SK-N-SH (cell line): ENCODE results near the gene TTC23. TPM values are rescaled to one million over a fixed set of nuclear protein-coding genes. Genes with fewer than 3 reads are reported as not detected.

Experiments used
- CTCF ChIA-PET: fragments of 300-600, 350-600 bp; formaldehyde crosslinking; extraction: SDS; loops from one replicate; lab custom pipeline; 2021; lab: Yijun Ruan, JAX
- POLR2A ChIA-PET: fragments of 350-600 bp; sonication (Branson Sonifier 250); formaldehyde crosslinking; extraction: SDS; loops from one replicate; lab custom pipeline; 2020; ENCODE audit warnings: antibody characterized with exemption, inconsistent platforms; lab: Yijun Ruan, JAX
- DNase-seq: peaks from one replicate; pipeline ENCODE4 v3.0.0; 2012
- H2AFZ ChIP-seq: fragments of 200-600 bp; sonication (generic); 2 replicates; pipeline ENCODE4 v1.8.1; 2016; ENCODE audit warnings: antibody characterized with exemption, mild to moderate bottlenecking, low read depth
- H3F3A ChIP-seq: fragments of 200-600 bp; sonication (generic); replicated peaks from 2 replicates; pipeline ENCODE3; 2016; ENCODE audit warnings: antibody characterized with exemption, mild to moderate bottlenecking; ENCODE audit not compliant: insufficient read depth
- H3K27ac ChIP-seq, 2 experiments: fragments of 200-500 bp in 1 of 2; fragments of 200-600 bp in 1 of 2; sonication (Bioruptor generic) in 1 of 2; sonication (generic), shearing (Covaris generic) in 1 of 2; 2 replicates each; pipeline versions ENCODE4 v1.5.1 to v1.6.1; 2014 to 2016; ENCODE audit warnings: low read depth in 2 of 2, inconsistent platforms in 1 of 2, low read length in 1 of 2, mild to moderate bottlenecking in 1 of 2, mixed read lengths in 1 of 2
- H3K27me3 ChIP-seq: fragments of 200-600 bp; sonication (generic), shearing (Covaris generic); 2 replicates; pipeline ENCODE4 v1.6.1; 2016; ENCODE audit warnings: mixed run types; ENCODE audit not compliant: insufficient read depth
- H3K36me3 ChIP-seq, 2 experiments: fragments of 200-500 bp in 1 of 2; fragments of 200-600 bp in 1 of 2; sonication (Bioruptor generic) in 1 of 2; sonication (generic) in 1 of 2; replicated peaks in 1 of 2; 2 replicates each; pipeline versions ENCODE3 to v1.5.1; 2014 to 2016; ENCODE audit warnings: low read length in 1 of 2, mild to moderate bottlenecking in 1 of 2; ENCODE audit not compliant: insufficient read depth in 2 of 2, control insufficient read depth in 1 of 2
- H3K4me1 ChIP-seq, 2 experiments: fragments of 200-500 bp in 1 of 2; fragments of 200-600 bp in 1 of 2; sonication (Bioruptor generic) in 1 of 2; sonication (generic), shearing (Covaris generic) in 1 of 2; 2 replicates each; pipeline versions ENCODE4 v1.5.1 to v1.6.1; 2014 to 2016; ENCODE audit warnings: low read depth in 1 of 2, low read length in 1 of 2, mixed run types in 1 of 2; ENCODE audit not compliant: insufficient read depth in 2 of 2, control insufficient read depth in 1 of 2
- H3K4me2 ChIP-seq: fragments of 200-600 bp; sonication (generic), shearing (Covaris generic); 2 replicates; pipeline ENCODE4 v1.6.1; 2017; ENCODE audit warnings: mixed run types
- H3K4me3 ChIP-seq, 2 experiments: fragments of 200-500 bp in 1 of 2; fragments of 200-600 bp in 1 of 2; sonication (Bioruptor generic) in 1 of 2; sonication (generic), shearing (Covaris generic) in 1 of 2; 2 replicates each; pipeline versions ENCODE4 v1.5.1 to v1.8.1; 2014 to 2016; ENCODE audit warnings: low read depth in 2 of 2, inconsistent platforms in 1 of 2, low read length in 1 of 2, mild to moderate bottlenecking in 1 of 2, mixed read lengths in 1 of 2, moderate library complexity in 1 of 2
- H3K79me2 ChIP-seq: fragments of 200-600 bp; sonication (generic); 2 replicates; pipeline ENCODE4 v1.8.1; 2017; ENCODE audit warnings: mild to moderate bottlenecking; ENCODE audit not compliant: insufficient read depth
- H3K9ac ChIP-seq: fragments of 200-600 bp; sonication (generic); 2 replicates; pipeline ENCODE4 v1.6.1; 2017; ENCODE audit warnings: mixed run types
- H3K9me2 ChIP-seq: fragments of 200-600 bp; sonication (generic); 2 replicates; pipeline ENCODE4 v1.6.1; 2017; ENCODE audit warnings: mixed run types
- H3K9me3 ChIP-seq: fragments of 200-600 bp; sonication (generic); 2 replicates; pipeline ENCODE4 v1.6.1; 2017; ENCODE audit warnings: mixed run types, mild to moderate bottlenecking, moderate library complexity
- H4K20me1 ChIP-seq: fragments of 200-600 bp; sonication (generic); 2 replicates; pipeline ENCODE4 v1.6.1; 2017; ENCODE audit warnings: mild to moderate bottlenecking, mixed run types; ENCODE audit not compliant: insufficient read depth
- EP300 ChIP-seq, 2 experiments: IDR thresholded peaks; 2 replicates each; pipeline versions ENCODE4 v1.4.0 to v1.6.1; 2012; ENCODE audit warnings: borderline replicate concordance in 1 of 2, low read depth in 1 of 2, low read length in 1 of 2
- FOXJ3 ChIP-seq: sonication (generic); formaldehyde crosslinking; IDR thresholded peaks from 2 replicates; pipeline ENCODE4 v1.5.1; 2020; ENCODE audit warnings: mild to moderate bottlenecking, missing genetic modification reagents
- GATA2 ChIP-seq: sonication (generic); formaldehyde crosslinking; IDR thresholded peaks from 2 replicates; pipeline ENCODE4 v1.5.0; 2020; ENCODE audit warnings: mild to moderate bottlenecking, missing genetic modification reagents
- IRF3 ChIP-seq: fragments of 150-350 bp; IDR thresholded peaks from 2 replicates; pipeline ENCODE4 v1.6.1; 2016; ENCODE audit warnings: mild to moderate bottlenecking, low read depth, low read length
- MAX ChIP-seq: IDR thresholded peaks from 2 replicates; pipeline ENCODE4 v1.4.0; 2012; ENCODE audit warnings: low read depth
- MXI1 ChIP-seq: IDR thresholded peaks from 2 replicates; pipeline ENCODE4 v1.6.1; 2012; ENCODE audit warnings: mild to moderate bottlenecking, low read depth, low read length, improper control_type of control experiment
- NFIC ChIP-seq: IDR thresholded peaks from 2 replicates; pipeline ENCODE4 v1.4.0; 2012; ENCODE audit warnings: borderline replicate concordance
- NRF1 ChIP-seq: IDR thresholded peaks from 2 replicates; pipeline ENCODE4 v1.6.1; 2012; ENCODE audit warnings: low read depth, mild to moderate bottlenecking, low read length
- PBX3 ChIP-seq: IDR thresholded peaks from 2 replicates; pipeline ENCODE4; 2012
- POLR2AphosphoS5 ChIP-seq: IDR thresholded peaks from 2 replicates; pipeline ENCODE4 v1.6.1; 2012; ENCODE audit warnings: low read depth, low read length
- RAD21 ChIP-seq: IDR thresholded peaks from 2 replicates; pipeline ENCODE4 v1.6.1; 2012; ENCODE audit warnings: mild to moderate bottlenecking, low read length
- TCF12 ChIP-seq: IDR thresholded peaks from 2 replicates; pipeline ENCODE4 v1.4.0; 2012
- WGBS: methylation state at CpG from one replicate; pipeline ENCODE4 v1.1.6; 2017; ENCODE audit warnings: low lambda C conversion rate; 5-methylcytosine and 5-hydroxymethylcytosine counted together
- polyA plus RNA-seq, 3 experiments: library from polyadenylated mRNA; depleted of rRNA; stranded (reverse); fragments of >200 nt; gene quantifications; 2 replicates each; pipeline ENCODE4 v1.2.3, GENCODE V29; 2012
- TF ChIP-seq, protein P1 (sequence below): fragments of 200-600 bp; sonication (generic); IDR thresholded peaks from 2 replicates; pipeline ENCODE4 v1.6.1; 2017; ENCODE audit warnings: antibody characterized with exemption, mild to moderate bottlenecking, moderate library complexity

The TTC23 gene
- polyA plus RNA-seq, 1 of the 3 experiments (the other 2 are of a cell fraction) = 0.79 TPM

- TF ChIP-seq PBX3 (no peak), IRF3 (no peak), FOXJ3 (no peak), POLR2AphosphoS5 (no peak), NFIC (no peak), NRF1 (no peak), TCF12 (no peak), MXI1 (no peak), GATA2 (CRISPR knock-in tag) (no peak), RAD21 (no peak)
- H3K4me2 ChIP-seq = no peak overlapping the region
- H3K79me2 ChIP-seq = no peaks in the 10 kb centered on the region
- H3K27ac ChIP-seq = no peak overlapping the region
- H3K4me1 ChIP-seq = peaks cover 2% of the 10 kb centered on the region in 2 experiments; a peak in 1 of 4 replicates
- ChIA-PET CTCF (interaction anchor here (1.1 kb wide), 1 partner anchor 32 kb away, joined by 3 read pairs; no protein-coding TSS in a partner anchor), POLR2A (no interaction called here)
- no peaks in the 10 kb centered on the region for H4K20me1 ChIP-seq
- no peaks in the 10 kb centered on the region for H3K36me3 ChIP-seq
- no peak for DNase-seq
- WGBS = 85% methylated on average over 1 of the region's 1 CpG
- no peak overlapping the region for H2AFZ ChIP-seq
- no peaks in the 10 kb centered on the region for H3K27me3 ChIP-seq
- no peaks in the 10 kb centered on the region for H3K9me2 ChIP-seq
- no peak overlapping the region for H3K4me3 ChIP-seq
- H3K9me3 ChIP-seq = no peaks in the 10 kb centered on the region
- peaks cover 4% of the 10 kb centered on the region for H3F3A ChIP-seq
- no peak overlapping the region for H3K9ac ChIP-seq
Measured at GRCh38 chr15:99182791-99183190, 66.6 kb downstream of the TTC23 start.

- Histone ChIP-seq H3K79me2 (no peaks in the 10 kb centered on the region), H4K20me1 (no peaks in the 10 kb centered on the region), H3K27me3 (no peaks in the 10 kb centered on the region), H3K4me2 (no peak overlapping the region)
- TF ChIP-seq EP300 (IDR thresholded peaks at IDR 0.05; ENCODE audit: borderline replicate concordance in 1 of 2, low read depth in 1 of 2, low read length in 1 of 2) (no peak), MAX (no peak)
- TF ChIP-seq, protein P1, sequence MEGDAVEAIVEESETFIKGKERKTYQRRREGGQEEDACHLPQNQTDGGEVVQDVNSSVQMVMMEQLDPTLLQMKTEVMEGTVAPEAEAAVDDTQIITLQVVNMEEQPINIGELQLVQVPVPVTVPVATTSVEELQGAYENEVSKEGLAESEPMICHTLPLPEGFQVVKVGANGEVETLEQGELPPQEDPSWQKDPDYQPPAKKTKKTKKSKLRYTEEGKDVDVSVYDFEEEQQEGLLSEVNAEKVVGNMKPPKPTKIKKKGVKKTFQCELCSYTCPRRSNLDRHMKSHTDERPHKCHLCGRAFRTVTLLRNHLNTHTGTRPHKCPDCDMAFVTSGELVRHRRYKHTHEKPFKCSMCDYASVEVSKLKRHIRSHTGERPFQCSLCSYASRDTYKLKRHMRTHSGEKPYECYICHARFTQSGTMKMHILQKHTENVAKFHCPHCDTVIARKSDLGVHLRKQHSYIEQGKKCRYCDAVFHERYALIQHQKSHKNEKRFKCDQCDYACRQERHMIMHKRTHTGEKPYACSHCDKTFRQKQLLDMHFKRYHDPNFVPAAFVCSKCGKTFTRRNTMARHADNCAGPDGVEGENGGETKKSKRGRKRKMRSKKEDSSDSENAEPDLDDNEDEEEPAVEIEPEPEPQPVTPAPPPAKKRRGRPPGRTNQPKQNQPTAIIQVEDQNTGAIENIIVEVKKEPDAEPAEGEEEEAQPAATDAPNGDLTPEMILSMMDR = no peak
- TF ChIP-seq, all 33 proteins: peak for 0
- Histone ChIP-seq H3K4me3 (no peak overlapping the region), H2AFZ (no peak overlapping the region), H3K9me3 (no peaks in the 10 kb centered on the region), H3K27ac (no peak overlapping the region), H3K9me2 (no peaks in the 10 kb centered on the region), H3K4me1 (peaks cover 9 to 12% of the 10 kb centered on the region in 2 experiments; a peak in 3 of 4 replicates), H3K9ac (no peak overlapping the region), H3F3A (peaks cover 6% of the 10 kb centered on the region), H3K36me3 (no peaks in the 10 kb centered on the region)
- no peak for DNase-seq
- CTCF ChIA-PET = interaction anchor here (1.0 to 2.0 kb wide), 3 partner anchors 33 to 105 kb away, joined by 3 to 4 read pairs (median 3); partner anchors contain the start of gene SYNM
- WGBS = 79% methylated on average over 4 of the region's 4 CpGs
- POLR2A ChIA-PET = no interaction called here
Measured at GRCh38 chr15:99181545-99181971, 67.8 kb downstream of the TTC23 start.
